AG09309 (cell line): ENCODE measurements around the gene INPP5A.

ENCODE experiments used
- DNase-seq: peaks from one replicate; pipeline ENCODE4 v3.0.0-alpha.2; 2010; ENCODE audit warnings: low read depth
- H3K4me3 ChIP-seq: 2 replicates; pipeline ENCODE4 v1.5.1; 2011; ENCODE audit warnings: mild to moderate bottlenecking, low read depth, low read length, moderate library complexity; ENCODE audit not compliant: control insufficient read depth
- CTCF ChIP-seq: IDR thresholded peaks from 2 replicates; pipeline ENCODE4 v1.5.1; 2011; ENCODE audit warnings: mild to moderate bottlenecking, low read depth, low read length, inconsistent platforms; ENCODE audit not compliant: insufficient read depth, control insufficient read depth; ENCODE audit errors: missing control alignments

Gene INPP5A

GRCh38 chr10:132627666-132628531 is 90.3 kb downstream of the INPP5A start:
- no peak for TF ChIP-seq CTCF
- no peak overlapping the region for H3K4me3 ChIP-seq
- DNase-seq: no peak

- no peak overlapping the region for H3K4me3 ChIP-seq
- DNase-seq: no peak
- no peak for TF ChIP-seq CTCF
These were observed 91.6 kb downstream of the INPP5A start for GRCh38 chr10:132628966-132629900.

GRCh38 chr10:132630156-132630555 is 92.6 kb downstream of the INPP5A start:
- TF ChIP-seq CTCF: no peak
- no peak for DNase-seq
- no peak overlapping the region for H3K4me3 ChIP-seq

DNA sequence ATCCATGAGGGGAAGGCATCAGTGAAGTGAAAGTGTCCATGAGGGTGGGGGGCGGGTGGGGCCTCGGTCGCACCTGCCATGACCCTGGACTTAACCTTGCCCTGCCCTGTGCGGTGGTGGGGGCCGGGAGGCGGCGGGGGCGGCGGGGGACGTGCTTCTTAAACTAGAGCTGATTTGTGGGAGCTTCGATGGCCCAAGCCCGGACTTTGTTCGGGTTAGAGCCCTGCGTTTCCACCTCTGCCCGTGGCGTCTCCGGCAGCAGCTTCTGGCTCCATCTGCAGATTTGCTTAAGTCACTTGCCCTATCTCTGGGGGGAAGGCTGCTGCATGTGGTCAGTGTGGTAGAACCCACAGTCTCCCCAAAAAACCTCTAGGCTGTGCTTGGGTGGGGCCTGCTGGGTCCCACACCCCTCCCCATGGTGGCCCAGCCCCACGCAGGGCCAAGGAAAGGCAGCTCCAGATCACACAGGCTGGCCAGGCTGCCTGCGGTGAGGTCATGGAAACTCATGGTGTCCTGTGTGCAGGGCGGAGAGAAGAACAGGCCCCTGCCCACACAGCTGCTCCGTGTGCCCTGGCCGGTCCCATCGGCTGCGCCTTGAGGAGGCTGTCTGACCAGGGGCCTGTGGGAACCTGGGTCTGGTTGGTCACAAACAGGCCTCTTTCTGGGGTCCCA is 93.2 kb downstream of the INPP5A start:
- no peak for DNase-seq
- H3K4me3 ChIP-seq: no peak overlapping the region
- TF ChIP-seq CTCF: no peak

DNA sequence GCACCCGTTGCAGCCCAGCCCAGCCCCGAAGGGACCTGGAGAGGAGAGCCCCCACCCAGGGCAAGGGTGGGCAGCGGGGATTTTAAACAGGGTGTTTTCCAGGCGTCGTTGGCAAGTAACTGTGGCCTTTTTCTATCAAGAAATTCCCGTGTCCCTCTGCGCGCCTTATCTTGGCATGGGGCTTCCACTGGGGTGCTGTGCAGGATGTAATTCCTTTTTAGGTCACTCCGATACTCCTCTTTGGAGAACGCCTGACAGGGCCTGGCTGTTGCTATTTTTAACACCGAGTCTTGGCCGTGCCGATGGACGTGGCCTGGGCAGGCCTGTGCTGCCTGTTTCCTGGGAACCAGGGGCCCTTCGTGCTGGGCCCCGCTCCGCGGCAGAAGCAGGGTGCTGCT is 93.8 kb downstream of the INPP5A start:
- TF ChIP-seq CTCF: no peak
- no peak for DNase-seq
- H3K4me3 ChIP-seq: no peak overlapping the region

GRCh38 chr10:132632091-132632561 is 94.5 kb downstream of the INPP5A start:
- TF ChIP-seq CTCF: no peak
- no peak overlapping the region for H3K4me3 ChIP-seq
- no peak for DNase-seq
